HG03442 (cell line): ENCODE data around the gene NCKAP5.

Experiments used
- ATAC-seq: cut with Tn5 transposase; IDR thresholded peaks from one replicate; pipeline ENCODE4 v1.9.1; 2021; ENCODE audit warnings: mild to moderate bottlenecking, moderate library complexity; ENCODE audit not compliant: unreplicated experiment

The NCKAP5 gene

GRCh38 chr2:132790207-132790785 lies 778.0 kb downstream of the NCKAP5 start:
- ATAC-seq, result no peak

- ATAC-seq, result no peak
Observed at GRCh38 chr2:132789066-132789465, 779.2 kb downstream of the NCKAP5 start.

GRCh38 chr2:132788310-132788838 lies 779.9 kb downstream of the NCKAP5 start:
- no peak for ATAC-seq

GRCh38 chr2:132783883-132784282 lies 784.4 kb downstream of the NCKAP5 start:
- ATAC-seq, result no peak

GRCh38 chr2:132782176-132782783 lies 786.0 kb downstream of the NCKAP5 start:
- no peak for ATAC-seq

- ATAC-seq, result no peak
Observed at GRCh38 chr2:132780651-132781050, 787.6 kb downstream of the NCKAP5 start.

GRCh38 chr2:132779206-132779721 lies 789.0 kb downstream of the NCKAP5 start:
- no peak for ATAC-seq

- ATAC-seq, result no peak
Observed at GRCh38 chr2:132776287-132776686, 792.0 kb downstream of the NCKAP5 start.

- no peak for ATAC-seq
Observed at GRCh38 chr2:132774189-132774588, 794.1 kb downstream of the NCKAP5 start.

- no peak for ATAC-seq
Observed at GRCh38 chr2:132773331-132773730, 794.9 kb downstream of the NCKAP5 start.

- no peak for ATAC-seq
Observed at GRCh38 chr2:132772340-132772739, 795.9 kb downstream of the NCKAP5 start.

GRCh38 chr2:132766573-132766972 lies 801.7 kb downstream of the NCKAP5 start:
- no peak for ATAC-seq

GRCh38 chr2:132761437-132761836 lies 806.8 kb downstream of the NCKAP5 start:
- ATAC-seq, result no peak

- no peak for ATAC-seq
Observed at GRCh38 chr2:132760971-132761370, 807.3 kb downstream of the NCKAP5 start.

- peak; percentile 63 for ATAC-seq
Observed at GRCh38 chr2:132760405-132760804, 807.9 kb downstream of the NCKAP5 start.

GRCh38 chr2:132758995-132759394 lies 809.3 kb downstream of the NCKAP5 start:
- no peak for ATAC-seq

- ATAC-seq, result no peak
Observed at GRCh38 chr2:132757676-132758075, 810.6 kb downstream of the NCKAP5 start.

- ATAC-seq, result no peak
Observed at GRCh38 chr2:132757002-132757589, 811.2 kb downstream of the NCKAP5 start.

GRCh38 chr2:132754867-132755472 lies 813.3 kb downstream of the NCKAP5 start:
- no peak for ATAC-seq

GRCh38 chr2:132754392-132754791 lies 813.9 kb downstream of the NCKAP5 start:
- ATAC-seq, result no peak

- no peak for ATAC-seq
Observed at GRCh38 chr2:132752421-132753206, 815.6 kb downstream of the NCKAP5 start.
